ENCODE measurements around the gene OBSCN. TPM values are rescaled to one million over a fixed set of nuclear protein-coding genes. Genes with fewer than 3 reads are reported as not detected.

OBSCN gene
- total RNA-seq, 1 donor from 2014 or later, result 25.7 TPM

- Mint-ChIP-seq H3K4me1 (ENCODE audit: low read depth, unreplicated experiment) (no peaks in the 10 kb centered on the region), H3K9me3 (ENCODE audit: unreplicated experiment) (peaks cover 1% of the 10 kb centered on the region), H3K4me3 (ENCODE audit: unreplicated experiment) (no peak overlapping the region), H3K27ac (ENCODE audit: unreplicated experiment) (no peak overlapping the region), H3K36me3 (ENCODE audit: unreplicated experiment) (peaks cover 4% of the 10 kb centered on the region), H3K27me3 (ENCODE audit: unreplicated experiment) (no peaks in the 10 kb centered on the region)
- DNase-seq, result no peak
- no peak for TF ChIP-seq CTCF (IDR thresholded peaks at IDR 0.05; ENCODE audit: partially characterized antibody, unreplicated experiment)
Measured at GRCh38 chr1:228315484-228315944, 107.7 kb downstream of the OBSCN start.

- no peaks in the 10 kb centered on the region for H3K27me3 Mint-ChIP-seq (ENCODE audit: unreplicated experiment)
- H3K36me3 Mint-ChIP-seq (ENCODE audit: unreplicated experiment), result peaks cover 4% of the 10 kb centered on the region
- no peaks in the 10 kb centered on the region for H3K4me1 Mint-ChIP-seq (ENCODE audit: low read depth, unreplicated experiment)
- no peak for TF ChIP-seq CTCF (IDR thresholded peaks at IDR 0.05; ENCODE audit: partially characterized antibody, unreplicated experiment)
- no peak overlapping the region for H3K27ac Mint-ChIP-seq (ENCODE audit: unreplicated experiment)
- peaks cover 1% of the 10 kb centered on the region for H3K9me3 Mint-ChIP-seq (ENCODE audit: unreplicated experiment)
- H3K4me3 Mint-ChIP-seq (ENCODE audit: unreplicated experiment), result no peak overlapping the region
- DNase-seq, result no peak
Measured at GRCh38 chr1:228315945-228316588, 108.2 kb downstream of the OBSCN start.

DNA sequence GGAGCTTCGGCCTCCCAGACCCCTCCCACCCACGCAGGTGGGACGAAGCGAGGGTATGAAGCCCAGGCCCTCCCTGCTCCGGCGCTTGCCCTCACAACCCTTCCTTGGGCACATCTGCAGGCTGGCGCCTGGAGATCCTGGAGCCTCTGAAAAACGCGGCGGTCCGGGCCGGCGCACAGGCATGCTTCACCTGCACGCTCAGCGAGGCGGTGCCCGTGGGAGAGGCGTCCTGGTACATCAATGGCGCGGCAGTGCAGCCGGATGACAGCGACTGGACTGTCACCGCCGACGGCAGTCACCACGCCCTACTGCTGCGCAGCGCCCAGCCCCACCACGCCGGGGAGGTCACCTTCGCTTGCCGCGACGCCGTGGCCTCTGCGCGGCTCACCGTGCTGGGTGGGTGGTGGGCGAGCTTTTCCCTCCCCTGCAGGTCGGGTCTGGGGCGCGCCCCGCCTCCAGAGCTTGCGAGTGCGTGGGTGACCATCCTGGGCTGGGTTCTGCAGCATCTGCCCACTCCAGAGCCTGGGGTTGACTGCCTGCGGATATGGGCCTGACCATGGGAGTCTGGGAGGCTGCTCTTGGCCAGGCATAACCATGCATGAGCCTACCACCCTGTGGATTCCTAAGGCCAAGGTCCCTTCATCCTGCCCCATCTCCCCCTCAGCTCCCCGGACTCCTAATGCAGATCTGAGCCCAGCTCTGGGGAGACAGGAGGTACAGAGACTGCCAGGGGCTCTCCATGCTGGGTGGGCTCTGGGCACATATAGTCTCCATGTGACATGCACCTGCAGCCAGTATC lies 108.9 kb downstream of the OBSCN start:
- no peaks in the 10 kb centered on the region for H3K4me1 Mint-ChIP-seq (ENCODE audit: low read depth, unreplicated experiment)
- H3K27ac Mint-ChIP-seq (ENCODE audit: unreplicated experiment), result no peak overlapping the region
- no peak for DNase-seq
- no peak overlapping the region for H3K4me3 Mint-ChIP-seq (ENCODE audit: unreplicated experiment)
- no peaks in the 10 kb centered on the region for H3K27me3 Mint-ChIP-seq (ENCODE audit: unreplicated experiment)
- TF ChIP-seq CTCF (IDR thresholded peaks at IDR 0.05; ENCODE audit: partially characterized antibody, unreplicated experiment), result no peak
- H3K9me3 Mint-ChIP-seq (ENCODE audit: unreplicated experiment), result peaks cover 1% of the 10 kb centered on the region
- peaks cover 4% of the 10 kb centered on the region for H3K36me3 Mint-ChIP-seq (ENCODE audit: unreplicated experiment)

GRCh38 chr1:228317411-228317828 lies 109.6 kb downstream of the OBSCN start:
- Mint-ChIP-seq H3K27me3 (ENCODE audit: unreplicated experiment) (no peaks in the 10 kb centered on the region), H3K9me3 (ENCODE audit: unreplicated experiment) (peaks cover 1% of the 10 kb centered on the region), H3K27ac (ENCODE audit: unreplicated experiment) (no peak overlapping the region), H3K36me3 (ENCODE audit: unreplicated experiment) (peaks cover 4% of the 10 kb centered on the region), H3K4me1 (ENCODE audit: low read depth, unreplicated experiment) (no peaks in the 10 kb centered on the region), H3K4me3 (ENCODE audit: unreplicated experiment) (no peak overlapping the region)
- TF ChIP-seq CTCF (IDR thresholded peaks at IDR 0.05; ENCODE audit: partially characterized antibody, unreplicated experiment), result no peak
- DNase-seq, result no peak

All from glutamatergic neuron (in vitro differentiated cells).